ENCODE data around the gene TAF4B. TPM values are rescaled to one million over a fixed set of nuclear protein-coding genes. Genes with fewer than 3 reads are reported as not detected.
A peak's percentile ranks its signal among the peaks of the same experiment; 100 is the strongest.
"Not testable (repeated sequence)": the region's sequence is repeated elsewhere in the genome, so short reads cannot be mapped to it uniquely, and the experiment has no call there.

The TAF4B gene
- total RNA-seq, 1 donor from 2014 or later: 1.4 TPM

GRCh38 chr18:26190506-26190905, 35.7 kb upstream of the TAF4B start:
- no peaks in the 10 kb centered on the region for H3K4me1 Mint-ChIP-seq (ENCODE audit: low read depth, unreplicated experiment)

GRCh38 chr18:26192233-26192632, 34.0 kb upstream of the TAF4B start:
- Mint-ChIP-seq H3K4me3 (ENCODE audit: unreplicated experiment) (no peak overlapping the region), H3K27me3 (ENCODE audit: unreplicated experiment) (peaks cover 2% of the 10 kb centered on the region), H3K27ac (ENCODE audit: unreplicated experiment) (no peak overlapping the region), H3K36me3 (ENCODE audit: unreplicated experiment) (no peaks in the 10 kb centered on the region), H3K9me3 (ENCODE audit: unreplicated experiment) (no peaks in the 10 kb centered on the region), H3K4me1 (ENCODE audit: low read depth, unreplicated experiment) (no peaks in the 10 kb centered on the region)
- TF ChIP-seq CTCF (IDR thresholded peaks at IDR 0.05; ENCODE audit: partially characterized antibody, unreplicated experiment): peak; percentile 20
- no peak for DNase-seq

More at GRCh38 chr18:26190506-26190905, 35.7 kb upstream of the TAF4B start:
- no peak overlapping the region for H3K4me3 Mint-ChIP-seq (ENCODE audit: unreplicated experiment)
- no peaks in the 10 kb centered on the region for H3K9me3 Mint-ChIP-seq (ENCODE audit: unreplicated experiment)
- peaks cover 2% of the 10 kb centered on the region for H3K27me3 Mint-ChIP-seq (ENCODE audit: unreplicated experiment)
- H3K27ac Mint-ChIP-seq (ENCODE audit: unreplicated experiment): no peak overlapping the region
- no peak for TF ChIP-seq CTCF (IDR thresholded peaks at IDR 0.05; ENCODE audit: partially characterized antibody, unreplicated experiment)
- no peak for DNase-seq
- H3K36me3 Mint-ChIP-seq (ENCODE audit: unreplicated experiment): no peaks in the 10 kb centered on the region

- H3K9me3 Mint-ChIP-seq (ENCODE audit: unreplicated experiment): no peaks in the 10 kb centered on the region
- no peak overlapping the region for H3K27ac Mint-ChIP-seq (ENCODE audit: unreplicated experiment)
- no peak for DNase-seq
- no peaks in the 10 kb centered on the region for H3K4me1 Mint-ChIP-seq (ENCODE audit: low read depth, unreplicated experiment)
- H3K36me3 Mint-ChIP-seq (ENCODE audit: unreplicated experiment): peaks cover 6% of the 10 kb centered on the region
- H3K27me3 Mint-ChIP-seq (ENCODE audit: unreplicated experiment): no peaks in the 10 kb centered on the region
- no peak overlapping the region for H3K4me3 Mint-ChIP-seq (ENCODE audit: unreplicated experiment)
- TF ChIP-seq CTCF (IDR thresholded peaks at IDR 0.05; ENCODE audit: partially characterized antibody, unreplicated experiment): no peak
Observed at GRCh38 chr18:26196605-26197004, 29.6 kb upstream of the TAF4B start.

GRCh38 chr18:26202001-26202400, 24.2 kb upstream of the TAF4B start:
- H3K36me3 Mint-ChIP-seq (ENCODE audit: unreplicated experiment); H3K27me3 Mint-ChIP-seq (ENCODE audit: unreplicated experiment); H3K4me3 Mint-ChIP-seq (ENCODE audit: unreplicated experiment); H3K9me3 Mint-ChIP-seq (ENCODE audit: unreplicated experiment); H3K4me1 Mint-ChIP-seq (ENCODE audit: low read depth, unreplicated experiment); H3K27ac Mint-ChIP-seq (ENCODE audit: unreplicated experiment); DNase-seq: not testable (repeated sequence)

- H3K27ac Mint-ChIP-seq (ENCODE audit: unreplicated experiment): no peak overlapping the region
- peaks cover 2% of the 10 kb centered on the region for H3K27me3 Mint-ChIP-seq (ENCODE audit: unreplicated experiment)
- no peak overlapping the region for H3K4me3 Mint-ChIP-seq (ENCODE audit: unreplicated experiment)
- H3K4me1 Mint-ChIP-seq (ENCODE audit: low read depth, unreplicated experiment): no peaks in the 10 kb centered on the region
- no peak for DNase-seq
- no peak for TF ChIP-seq CTCF (IDR thresholded peaks at IDR 0.05; ENCODE audit: partially characterized antibody, unreplicated experiment)
- H3K9me3 Mint-ChIP-seq (ENCODE audit: unreplicated experiment): no peaks in the 10 kb centered on the region
- peaks cover 6% of the 10 kb centered on the region for H3K36me3 Mint-ChIP-seq (ENCODE audit: unreplicated experiment)
Observed at GRCh38 chr18:26205318-26205717, 20.9 kb upstream of the TAF4B start.

- Mint-ChIP-seq H3K4me3 (ENCODE audit: unreplicated experiment) (no peak overlapping the region), H3K36me3 (ENCODE audit: unreplicated experiment) (no peaks in the 10 kb centered on the region), H3K9me3 (ENCODE audit: unreplicated experiment) (no peaks in the 10 kb centered on the region), H3K4me1 (ENCODE audit: low read depth, unreplicated experiment) (no peaks in the 10 kb centered on the region), H3K27me3 (ENCODE audit: unreplicated experiment) (peaks cover 2% of the 10 kb centered on the region), H3K27ac (ENCODE audit: unreplicated experiment) (no peak overlapping the region)
- TF ChIP-seq CTCF (IDR thresholded peaks at IDR 0.05; ENCODE audit: partially characterized antibody, unreplicated experiment): no peak
- DNase-seq: no peak
Observed at GRCh38 chr18:26206488-26206887, 19.8 kb upstream of the TAF4B start.

Data from glutamatergic neuron (in vitro differentiated cells).